Cortex of kidney (tissue), 1 donor: ENCODE data around the gene MACROD2.
"Not testable (repeated sequence)": the region's sequence is repeated elsewhere in the genome, so short reads cannot be mapped to it uniquely, and the experiment has no call there.

Experiments used
- DNase-seq: peaks from one replicate; lab custom pipeline; 2025; lab: John Stamatoyannopoulos, UW

Gene MACROD2

DNA sequence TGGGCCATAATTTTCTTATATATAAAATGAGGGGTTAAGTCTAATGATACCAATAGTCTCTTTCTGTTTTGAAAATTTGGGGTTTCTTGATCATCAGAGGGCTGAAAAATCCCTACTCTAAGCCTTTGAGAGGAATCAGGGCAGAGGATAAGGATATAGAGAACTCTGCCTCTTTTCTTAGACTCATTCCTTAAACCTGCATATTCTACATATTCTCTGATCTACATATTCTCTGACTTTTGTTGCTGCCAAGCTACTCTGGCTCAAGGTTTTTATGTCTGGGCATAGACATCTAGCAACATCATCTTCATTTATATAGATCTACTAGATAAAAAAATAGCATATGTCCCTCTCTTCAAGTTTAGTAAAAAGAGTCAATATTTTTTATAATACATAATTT lies 270.9 kb downstream of the MACROD2 start:
- DNase-seq, result no peak

DNA sequence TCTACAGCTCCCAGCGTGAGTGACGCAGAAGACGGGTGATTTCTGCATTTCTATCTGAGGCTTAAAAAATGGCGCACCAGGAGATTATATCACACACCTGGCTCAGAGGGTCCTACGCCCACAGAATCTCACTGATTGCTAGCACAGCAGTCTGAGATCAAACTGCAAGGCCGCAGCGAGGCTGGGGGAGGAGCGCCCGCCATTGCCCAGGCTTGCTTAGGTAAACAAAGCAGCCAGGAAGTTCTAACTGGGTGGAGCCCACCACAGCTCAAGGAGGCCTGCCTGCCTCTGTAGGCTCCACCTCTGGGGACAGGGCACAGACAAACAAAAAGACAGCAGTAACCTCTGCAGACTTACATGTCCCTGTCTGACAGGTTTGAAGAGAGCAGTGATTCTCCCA lies 275.4 kb downstream of the MACROD2 start:
- not testable (repeated sequence) for DNase-seq

DNA sequence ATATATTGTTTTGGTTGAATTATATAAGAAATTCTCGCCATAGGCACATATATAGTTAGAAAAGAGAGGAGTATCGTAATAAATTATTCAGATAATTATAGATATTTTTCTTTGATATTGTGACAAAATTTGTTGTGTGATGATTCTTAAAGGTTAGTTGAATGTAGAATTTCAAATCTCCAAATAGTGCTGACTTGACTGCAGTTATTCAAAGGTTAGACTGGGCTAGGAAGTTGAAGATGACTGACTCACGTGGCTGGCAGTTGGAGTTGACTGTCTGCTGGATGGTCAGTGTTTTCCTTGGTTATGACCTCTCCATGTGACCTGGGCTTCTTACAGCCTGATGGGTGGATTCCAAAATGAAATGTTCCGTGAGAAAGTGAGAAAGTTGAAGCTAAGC lies 286.8 kb downstream of the MACROD2 start:
- DNase-seq, result no peak

DNA sequence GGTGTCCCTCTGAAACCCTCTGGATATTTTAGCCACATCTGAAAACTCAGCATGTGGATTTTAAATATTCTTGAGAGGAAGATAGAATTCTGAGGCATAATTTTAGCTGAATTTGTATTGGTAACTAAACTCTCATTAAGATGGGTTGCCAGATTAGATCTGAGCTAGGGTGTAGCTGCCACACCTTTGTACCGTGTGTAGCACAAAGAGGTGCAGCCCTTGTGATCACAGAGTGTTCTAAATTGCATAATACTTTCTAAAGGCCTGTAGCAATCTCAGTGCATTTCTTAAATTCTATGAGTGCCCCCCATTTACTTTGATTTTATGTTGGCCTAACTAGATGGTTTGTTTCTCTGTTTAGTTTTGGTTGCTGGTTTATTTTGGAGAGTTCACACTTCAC lies 289.1 kb downstream of the MACROD2 start:
- no peak for DNase-seq

DNA sequence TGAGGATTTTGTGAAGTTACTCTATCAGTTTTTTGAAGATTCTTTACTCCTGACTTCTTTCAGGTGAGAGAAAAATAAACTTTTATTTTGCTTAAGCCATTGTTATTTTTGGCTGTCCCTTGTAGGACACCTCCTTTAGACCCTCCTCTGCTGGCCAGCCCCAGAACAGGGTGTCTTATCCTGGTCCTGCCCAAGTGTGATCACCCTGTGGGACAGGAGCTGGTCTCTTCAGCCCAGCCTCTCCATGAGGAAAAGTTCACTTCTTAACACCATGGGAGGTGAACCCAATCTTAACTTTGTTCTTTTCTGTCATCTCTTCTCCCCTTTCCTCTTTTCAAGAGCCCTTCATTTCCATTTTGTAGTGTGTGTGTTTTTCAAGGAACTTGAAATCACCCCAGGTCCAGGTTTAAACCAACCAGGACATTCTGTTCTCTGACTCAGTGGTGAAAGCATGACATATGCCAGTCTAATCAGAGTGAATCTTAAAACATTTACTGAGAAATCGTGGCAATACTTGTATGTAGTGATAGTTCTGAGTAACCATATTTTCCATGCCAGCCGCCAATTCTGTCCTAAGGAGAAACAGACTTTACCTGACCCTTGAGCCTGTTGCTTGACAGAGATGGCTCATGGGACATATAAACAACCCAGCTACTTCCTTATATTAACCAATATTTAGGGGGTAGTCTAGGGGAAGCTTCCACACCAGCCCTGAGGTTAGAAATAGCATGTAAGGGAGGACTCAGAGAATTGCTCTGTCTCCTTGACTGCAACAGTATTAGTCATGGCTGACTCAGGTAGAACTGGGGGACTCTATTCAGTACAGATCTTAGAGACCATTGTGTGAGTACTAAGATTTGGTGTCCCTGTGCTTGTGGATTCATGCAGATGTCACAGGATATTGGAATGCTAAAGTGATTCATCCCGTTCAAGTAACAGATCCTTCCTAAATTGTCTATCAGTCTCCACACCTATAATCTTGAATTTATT lies 293.3 kb downstream of the MACROD2 start:
- DNase-seq, result no peak

DNA sequence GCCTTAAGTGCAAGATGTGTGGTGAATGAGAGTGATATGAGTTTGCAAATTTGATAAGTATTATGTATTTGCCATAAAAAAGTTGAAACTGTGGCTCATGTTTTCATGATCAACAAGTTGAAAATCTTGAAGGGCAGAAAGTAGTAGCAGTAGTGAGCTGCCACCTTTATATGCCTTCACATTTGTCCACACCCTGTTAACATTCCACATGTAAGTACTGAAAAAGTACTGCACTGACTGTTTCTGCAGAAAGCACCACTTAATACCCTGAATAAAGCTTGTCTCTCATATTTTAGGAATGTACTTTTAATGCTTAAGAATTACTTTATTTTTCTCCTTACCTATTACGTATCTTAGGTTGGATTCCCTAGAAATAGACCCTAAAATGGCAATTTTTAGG lies 296.2 kb downstream of the MACROD2 start:
- DNase-seq, result no peak

DNA sequence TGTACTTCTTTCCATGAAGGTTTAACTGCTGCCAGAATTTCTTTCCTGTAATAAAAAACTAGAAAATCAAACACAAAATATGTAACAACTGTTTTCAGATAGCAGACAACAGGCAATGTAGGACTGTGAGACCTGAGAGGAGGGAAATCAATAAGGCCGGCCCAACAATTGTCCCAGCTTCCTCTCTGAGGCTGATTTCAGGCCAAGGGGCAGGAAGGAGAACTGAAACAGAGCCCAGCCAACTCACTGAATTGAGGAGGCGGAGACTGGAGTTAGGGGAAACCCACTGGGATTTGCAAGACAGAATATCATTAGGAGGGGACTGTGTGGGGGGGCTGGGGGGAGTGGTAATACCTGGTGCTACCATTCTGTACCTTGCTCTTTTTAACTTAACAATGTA lies 299.9 kb downstream of the MACROD2 start:
- no peak for DNase-seq

DNA sequence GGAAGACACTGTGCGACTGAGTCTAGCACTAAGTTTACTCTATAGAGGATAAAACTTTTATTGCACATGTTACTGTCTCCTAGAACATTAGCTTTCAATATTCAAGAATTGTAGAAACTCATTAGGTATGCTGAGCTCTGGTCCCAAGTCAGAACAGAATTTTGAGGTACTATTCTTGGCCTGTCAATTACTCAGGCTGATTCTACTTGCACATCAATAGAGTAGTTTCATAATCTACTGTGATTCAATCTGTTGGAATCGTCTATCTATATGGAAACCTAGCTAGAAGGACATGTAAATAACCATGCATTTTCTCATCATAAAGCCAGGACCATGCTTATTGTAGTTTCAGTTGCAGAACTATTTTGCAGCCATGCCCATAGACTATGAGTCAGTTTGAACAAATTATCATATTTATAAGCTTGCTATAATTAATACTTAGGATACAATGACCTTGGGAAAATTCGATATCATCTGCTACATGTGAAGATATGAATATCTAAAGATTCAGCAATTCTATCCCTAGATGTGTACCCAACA lies 300.5 kb downstream of the MACROD2 start:
- no peak for DNase-seq

DNA sequence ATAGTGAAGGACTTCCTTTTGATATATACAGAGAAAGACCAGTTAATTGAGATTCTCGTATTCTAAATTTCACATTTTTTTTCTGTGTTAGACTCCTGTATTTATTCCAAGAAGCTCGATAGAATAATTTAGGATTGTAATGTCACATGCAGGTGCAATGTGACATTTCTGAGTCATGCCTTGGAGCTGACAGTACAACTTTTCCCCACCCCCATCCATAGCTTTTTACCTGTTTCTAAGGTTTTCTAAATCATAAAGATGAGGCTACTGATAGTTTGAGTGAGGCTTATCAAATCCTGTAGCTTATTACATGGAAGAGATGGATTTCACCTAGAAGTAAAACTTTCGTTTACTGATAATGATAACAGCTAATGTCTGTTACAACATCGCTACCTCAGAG lies 304.5 kb downstream of the MACROD2 start:
- DNase-seq, result no peak

DNA sequence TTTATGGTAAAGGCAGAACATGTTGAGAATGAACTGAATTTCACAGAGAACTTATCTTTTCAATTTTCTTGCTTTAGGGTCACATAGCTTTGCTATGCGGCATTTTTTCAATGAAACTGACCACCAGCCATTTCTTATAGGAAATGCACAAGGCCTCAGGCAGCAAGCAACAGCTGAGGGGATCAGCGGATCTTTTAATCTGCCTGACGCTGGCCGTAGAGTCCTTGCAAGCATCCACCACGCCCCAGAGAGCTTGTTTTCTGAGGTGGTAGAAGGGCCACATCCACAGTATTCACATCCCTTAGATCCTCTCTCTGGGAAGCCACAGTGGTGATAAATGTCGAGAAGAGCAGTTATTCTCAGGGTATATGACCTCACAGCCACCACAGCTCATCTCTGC lies 307.8 kb downstream of the MACROD2 start:
- no peak for DNase-seq

DNA sequence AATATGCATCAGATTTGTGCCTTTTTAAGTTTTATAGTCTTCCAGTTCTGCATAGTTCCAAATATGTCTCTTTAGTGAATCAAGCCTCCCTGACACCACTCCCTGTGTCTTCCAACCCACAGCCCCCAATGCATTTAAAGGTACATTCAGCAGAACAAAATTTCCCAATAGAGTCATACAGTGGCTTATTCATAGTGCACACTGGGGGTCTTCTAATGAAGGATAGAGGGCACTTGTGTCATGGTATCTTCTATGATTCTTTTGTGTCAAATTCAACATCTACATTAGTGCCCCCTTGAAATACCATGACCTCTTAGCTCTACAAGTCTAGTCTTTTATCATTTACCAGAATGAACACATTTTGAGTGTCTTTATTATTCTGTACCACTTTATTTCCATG lies 308.3 kb downstream of the MACROD2 start:
- no peak for DNase-seq

DNA sequence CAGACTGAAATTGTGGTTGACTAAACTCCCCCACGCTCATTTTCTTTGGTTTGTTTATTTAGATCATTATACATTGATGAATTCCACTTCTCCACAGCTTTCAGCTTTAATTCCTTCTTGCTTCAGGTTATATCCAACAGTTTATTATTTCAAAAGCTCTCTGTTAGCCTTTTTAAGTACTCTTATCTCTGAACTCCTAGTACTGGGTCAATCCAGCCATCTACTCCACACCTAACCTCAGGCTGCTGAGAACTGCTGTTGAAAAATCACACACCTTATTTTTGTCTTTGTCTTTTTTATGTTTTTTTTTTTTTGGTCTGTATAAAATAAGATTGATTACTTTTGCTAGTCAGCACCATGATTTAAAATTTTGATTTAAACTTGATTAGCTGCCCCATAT lies 309.2 kb downstream of the MACROD2 start:
- DNase-seq, result no peak

DNA sequence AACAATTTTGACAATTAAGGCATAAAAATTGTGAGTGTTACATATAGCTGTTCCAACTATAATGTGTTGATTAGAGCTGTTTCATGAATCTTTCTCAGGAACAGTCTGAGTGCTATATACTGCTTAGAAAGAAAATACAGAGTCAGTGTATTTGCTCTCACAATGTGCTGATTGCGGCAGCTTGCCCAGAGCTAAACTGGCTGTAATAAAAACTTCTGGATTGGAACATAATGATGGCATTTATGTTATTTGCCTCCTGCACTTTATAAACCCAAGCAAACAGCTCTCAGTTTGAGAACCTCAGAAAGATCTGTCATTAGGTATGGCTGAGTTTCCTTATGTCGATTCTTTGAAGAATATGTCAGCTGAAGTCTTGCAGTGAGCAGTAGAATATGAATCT lies 312.6 kb downstream of the MACROD2 start:
- no peak for DNase-seq

DNA sequence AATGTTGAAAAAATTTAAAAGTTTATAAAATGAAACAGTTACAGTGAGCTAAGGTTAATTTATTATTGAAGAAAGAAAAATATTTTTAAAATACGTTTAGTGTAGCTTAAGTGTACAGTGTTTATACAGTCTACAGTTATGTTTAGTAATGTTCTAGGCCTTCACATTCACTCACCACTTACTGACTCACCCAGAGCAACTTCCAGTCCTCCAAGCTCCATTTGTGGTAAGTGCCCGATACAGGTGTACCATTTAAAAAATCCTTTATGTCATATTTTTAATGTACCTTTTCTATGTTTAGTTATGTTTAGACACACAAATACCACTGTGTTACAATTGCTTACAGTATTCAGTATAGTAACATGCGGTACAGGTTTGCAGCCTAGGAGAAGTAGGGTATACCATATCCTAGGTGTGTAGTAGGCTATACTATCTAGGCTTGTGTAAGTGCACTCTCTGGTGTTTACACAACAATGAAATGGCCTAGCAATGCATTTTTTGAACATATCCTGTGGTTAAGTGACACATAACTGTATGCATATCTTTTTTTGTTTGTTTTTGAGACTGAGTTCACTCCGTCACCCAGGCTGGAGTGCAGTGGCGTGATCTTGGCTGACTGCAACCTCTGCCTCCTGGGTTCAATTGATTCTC lies 315.8 kb downstream of the MACROD2 start:
- no peak for DNase-seq

DNA sequence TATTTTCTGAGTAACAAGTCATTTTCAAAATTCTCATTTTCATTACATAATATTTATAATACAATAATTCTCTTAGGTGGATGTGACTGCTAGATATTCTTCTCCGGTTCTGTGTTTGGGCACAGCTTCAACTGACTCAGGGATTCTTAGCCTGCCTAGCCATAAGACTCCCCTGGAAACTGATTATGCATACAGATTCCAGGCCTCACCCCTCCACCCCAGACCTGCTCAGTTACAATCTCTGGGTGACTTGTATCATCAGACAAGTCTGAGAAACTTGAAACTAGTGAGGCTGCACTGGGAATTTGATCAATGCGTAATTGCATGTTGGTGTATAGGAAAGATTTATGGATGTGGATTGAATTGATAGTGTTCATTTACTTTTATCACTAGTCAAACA lies 316.7 kb downstream of the MACROD2 start:
- DNase-seq, result no peak

DNA sequence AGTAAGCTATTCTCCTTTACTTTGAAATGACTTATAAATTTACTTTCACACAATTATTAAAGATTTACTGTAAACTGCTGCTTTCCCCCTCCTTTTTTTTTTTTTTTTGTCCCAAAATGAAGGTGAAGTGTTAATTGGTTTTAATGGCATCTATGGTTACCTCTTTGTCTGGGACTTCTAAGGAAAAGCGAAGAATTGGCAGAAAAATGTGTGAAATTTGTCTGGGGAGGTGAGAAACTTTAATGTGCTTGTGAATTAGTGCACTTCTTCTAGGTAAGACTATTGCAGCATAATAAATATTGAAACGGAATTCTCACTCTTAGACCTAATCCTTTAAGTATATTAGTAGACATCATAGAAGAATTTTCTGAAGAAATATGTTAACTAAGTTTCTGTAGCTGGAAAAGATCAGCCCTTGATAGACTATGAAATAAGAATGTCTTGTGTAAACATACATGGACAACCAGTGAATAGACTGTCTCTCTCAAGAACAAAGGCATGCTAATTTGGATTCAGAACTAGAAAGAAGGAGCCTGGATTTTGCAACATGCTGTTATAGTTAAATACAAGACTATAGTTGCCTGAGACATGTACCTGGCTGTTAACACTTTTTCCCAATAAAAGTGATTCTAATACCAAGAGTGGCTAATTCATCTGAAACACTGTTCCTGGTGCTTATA lies 318.2 kb downstream of the MACROD2 start:
- no peak for DNase-seq

DNA sequence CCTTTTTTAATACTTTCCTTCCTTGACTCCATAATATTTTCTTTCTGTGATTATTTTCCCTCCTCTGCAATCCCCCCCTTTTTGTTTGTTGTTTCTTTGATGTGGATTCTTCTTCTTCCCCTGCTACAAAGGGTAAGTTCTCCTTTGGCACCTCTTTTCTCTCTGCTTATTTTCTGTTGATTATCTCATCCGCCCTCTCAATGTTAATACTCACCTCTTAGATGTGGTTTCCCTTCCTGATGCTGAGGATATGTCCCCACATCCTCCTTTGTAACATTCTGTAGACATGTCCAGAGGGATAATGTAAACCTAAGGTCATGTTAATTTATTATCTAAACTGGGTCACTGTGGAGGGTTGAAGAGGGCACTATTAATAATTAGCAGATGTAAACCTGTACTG lies 324.4 kb downstream of the MACROD2 start:
- DNase-seq, result no peak

DNA sequence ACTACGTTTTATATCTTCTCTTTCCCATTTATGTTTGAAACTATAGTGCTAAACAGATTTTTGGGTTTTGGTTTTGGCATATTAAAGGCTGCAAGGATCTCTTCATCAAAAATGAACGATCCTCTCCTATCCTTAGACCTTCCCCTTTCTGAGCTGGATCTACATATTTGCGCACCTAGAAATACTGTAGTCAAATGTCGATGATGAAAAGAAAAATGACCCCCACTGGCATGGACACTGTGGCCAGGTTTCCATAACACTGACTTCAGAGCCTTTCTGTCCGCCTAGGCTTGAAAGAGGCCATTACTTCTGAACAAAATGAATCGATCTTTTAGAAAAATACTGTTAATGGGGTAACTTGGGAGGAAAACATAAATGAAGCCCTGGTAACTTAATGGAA lies 336.3 kb downstream of the MACROD2 start:
- DNase-seq, result no peak

DNA sequence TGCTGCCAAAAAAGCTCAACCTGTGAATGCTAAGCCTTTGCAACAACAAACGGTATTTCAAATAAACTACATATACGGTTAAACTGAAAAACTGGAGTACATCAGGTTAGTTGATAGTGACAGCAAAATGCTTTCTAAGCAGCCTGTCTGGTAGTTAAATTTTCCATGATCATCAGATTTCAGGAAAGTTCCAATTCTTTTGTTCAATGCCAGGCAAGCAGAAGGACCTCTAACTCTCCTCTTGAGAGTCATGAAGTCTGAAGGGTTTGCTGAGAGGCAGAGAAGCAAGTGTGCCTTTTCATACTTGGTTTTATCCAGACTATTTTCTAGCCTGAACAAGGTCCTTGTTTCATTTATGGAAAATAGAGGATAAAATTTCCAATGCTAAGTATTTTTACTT lies 337.6 kb downstream of the MACROD2 start:
- no peak for DNase-seq

DNA sequence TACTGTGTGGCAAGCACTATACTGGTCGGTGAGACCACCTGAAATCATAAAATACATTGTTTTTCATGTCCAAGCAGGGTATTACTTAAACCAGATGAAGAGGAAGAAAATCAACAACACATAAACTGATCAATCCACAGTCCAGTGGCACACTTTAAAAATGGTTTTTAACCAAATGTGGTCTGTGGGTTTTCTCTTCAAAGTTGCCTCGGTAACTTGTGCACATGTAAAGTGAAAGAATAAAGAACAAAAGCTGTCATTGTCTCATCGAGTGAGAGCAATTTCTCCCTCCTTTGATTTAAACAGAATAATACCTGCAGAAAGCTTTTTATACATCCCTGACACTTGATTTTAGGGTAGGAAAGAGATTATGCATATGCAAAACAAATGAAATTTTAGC lies 338.4 kb downstream of the MACROD2 start:
- no peak for DNase-seq

DNA sequence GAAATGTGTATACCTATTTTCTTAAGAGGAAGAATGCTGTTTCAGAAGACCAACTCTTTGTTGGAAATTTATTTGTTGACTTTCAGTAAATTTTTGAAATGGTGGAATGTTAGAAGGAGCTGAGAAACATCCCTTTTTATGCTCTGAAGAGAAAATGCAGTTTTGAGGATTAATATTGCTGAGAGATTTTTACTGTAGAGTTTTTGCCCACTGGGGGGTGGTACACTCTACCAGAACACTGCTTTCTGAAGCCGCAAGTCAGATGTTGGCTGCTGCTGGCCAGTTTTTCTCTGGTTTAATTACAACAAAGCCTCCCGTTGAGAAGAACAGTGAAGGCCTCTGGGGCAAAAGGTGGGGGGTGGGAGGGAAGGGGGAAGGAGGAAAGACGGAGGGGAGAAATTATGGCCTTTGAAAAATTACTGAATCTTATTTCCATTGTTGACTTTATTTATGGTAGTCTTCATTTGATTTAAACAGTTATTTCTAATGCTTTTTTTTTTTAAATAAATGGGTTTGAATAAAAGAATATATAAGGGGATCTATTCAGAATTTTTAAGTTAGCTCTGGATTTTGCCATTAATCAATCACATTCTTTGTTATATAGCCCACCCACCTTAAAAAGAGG lies 339.1 kb downstream of the MACROD2 start:
- DNase-seq, result no peak

DNA sequence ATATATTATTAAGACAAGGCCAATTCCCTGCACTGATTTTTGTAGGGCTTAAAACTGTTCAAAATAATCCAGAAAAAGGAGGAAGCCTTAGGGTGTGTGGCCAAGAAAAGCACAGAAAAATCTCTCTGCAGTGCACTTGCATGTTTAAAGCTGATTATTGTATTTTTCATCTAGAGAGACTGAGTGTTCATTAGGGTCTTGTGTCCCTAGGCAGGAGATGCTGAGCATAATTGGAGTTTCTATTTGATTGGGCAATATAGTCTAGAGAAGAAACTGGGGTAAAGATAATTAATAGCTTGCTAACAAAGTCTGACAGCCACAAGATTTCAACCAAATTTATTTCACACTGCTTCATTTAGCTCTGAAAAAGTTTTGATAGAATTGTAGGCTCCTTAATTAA lies 339.7 kb downstream of the MACROD2 start:
- no peak for DNase-seq
